Left renal cortex interstitium (tissue), 4 donors: ENCODE results near the gene CD3G. TPM values are rescaled to one million over a fixed set of nuclear protein-coding genes. Genes with fewer than 3 reads are reported as not detected.

ENCODE experiments used
- DNase-seq, 4 donors: peaks; one replicate each; pipeline ENCODE4 v3.0.0-alpha.2; 2013; ENCODE audit warnings: low read depth in 4 of 4, low spot score in 2 of 4, missing footprints in 1 of 4
- polyA plus RNA-seq, 4 donors: library from polyadenylated mRNA; unstranded; fragments of 120-200 nt; gene quantifications; one replicate each; pipeline ENCODE4 v1.2.1, GENCODE V29; 2013; ENCODE audit not compliant: insufficient read length in 4 of 4

The CD3G gene
- polyA plus RNA-seq, 4 donors, result 0.18 to 0.24 (median 0.21) TPM

GRCh38 chr11:118321386-118322082, 22.6 kb upstream of the CD3G start:
- DNase-seq, result no peak

DNA sequence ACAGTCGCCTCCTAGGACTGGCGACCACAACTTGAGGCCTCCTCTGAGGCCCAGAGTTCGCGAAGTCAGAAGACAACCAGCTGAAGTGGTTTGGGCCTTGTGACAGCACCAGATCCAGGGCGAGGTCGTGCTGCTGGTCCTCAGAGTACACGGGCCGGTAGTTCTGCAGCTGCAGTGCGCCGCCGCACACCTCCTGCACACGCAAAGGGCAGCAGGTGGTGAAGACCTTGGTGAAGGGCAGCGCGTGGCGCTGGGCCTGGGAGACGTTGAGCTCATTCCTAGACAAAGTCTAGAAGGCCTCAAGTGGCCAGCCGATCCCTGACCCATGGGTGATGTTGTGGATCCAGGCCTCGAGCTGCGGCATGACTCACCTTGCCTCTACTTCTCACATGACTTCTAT, 21.4 kb upstream of the CD3G start:
- DNase-seq, result no peak

DNA sequence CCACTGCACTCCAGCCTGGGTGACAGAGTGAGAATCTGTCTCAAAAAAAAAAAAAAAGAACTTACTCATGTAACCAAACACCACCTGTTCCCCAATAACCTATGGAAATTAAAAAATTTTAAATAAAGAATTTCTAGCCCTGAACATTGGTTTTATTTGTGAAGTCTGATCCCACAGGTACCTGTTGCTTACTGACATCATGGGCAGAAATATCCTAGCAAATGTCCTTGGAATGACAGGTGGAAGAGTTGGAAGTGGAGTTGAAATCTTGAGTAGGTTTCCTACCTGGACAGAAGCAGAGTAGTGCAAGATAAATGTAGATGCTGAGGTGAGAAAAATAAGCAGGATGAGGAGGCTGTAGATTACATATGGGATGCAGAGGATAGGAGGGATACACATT, 18.9 kb upstream of the CD3G start:
- no peak for DNase-seq

GRCh38 chr11:118328745-118329144, 15.4 kb upstream of the CD3G start:
- DNase-seq, result no peak

- no peak for DNase-seq
Observed at GRCh38 chr11:118334745-118335144, 9.4 kb upstream of the CD3G start.

DNA sequence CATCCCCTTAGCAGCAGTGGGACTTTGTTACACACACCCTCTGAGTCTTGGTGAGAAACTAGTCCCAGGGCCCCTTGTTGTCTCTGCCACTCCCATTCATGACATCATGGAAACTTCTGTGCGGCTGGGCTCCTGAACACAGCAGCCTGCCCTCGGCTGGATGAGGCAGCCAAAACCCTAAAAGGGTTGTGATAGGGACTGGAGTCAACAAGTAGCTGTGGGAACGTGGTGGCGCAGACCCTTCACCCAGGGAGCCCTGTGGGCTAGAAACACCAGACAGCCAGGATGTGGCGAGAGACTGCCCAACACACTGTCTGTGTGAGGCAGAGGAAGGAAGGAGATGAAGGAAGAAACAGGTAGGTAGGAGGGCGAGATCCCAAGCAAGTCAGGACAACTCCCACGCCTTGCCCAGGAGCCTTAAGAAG, 5.5 kb upstream of the CD3G start:
- DNase-seq, result no peak

- DNase-seq, result no peak
Observed at GRCh38 chr11:118339281-118339961, 4.7 kb upstream of the CD3G start.

- DNase-seq, result no peak
Observed at GRCh38 chr11:118340449-118340848, 3.7 kb upstream of the CD3G start.

- DNase-seq, result no peak
Observed at GRCh38 chr11:118341261-118341660, 2.9 kb upstream of the CD3G start.

- no peak for DNase-seq
Observed at GRCh38 chr11:118341815-118342489, 2.2 kb upstream of the CD3G start.

- no peak for DNase-seq
Observed at GRCh38 chr11:118342503-118343161, 1.5 kb upstream of the CD3G start, which contains the start of gene CD3D. CD3D (minus strand) TSS chr11:118342705; CDS start chr11:118342607, 98 bp downstream.

GRCh38 chr11:118343248-118343647, 896 bp upstream of the CD3G start:
- DNase-seq, result no peak

DNA sequence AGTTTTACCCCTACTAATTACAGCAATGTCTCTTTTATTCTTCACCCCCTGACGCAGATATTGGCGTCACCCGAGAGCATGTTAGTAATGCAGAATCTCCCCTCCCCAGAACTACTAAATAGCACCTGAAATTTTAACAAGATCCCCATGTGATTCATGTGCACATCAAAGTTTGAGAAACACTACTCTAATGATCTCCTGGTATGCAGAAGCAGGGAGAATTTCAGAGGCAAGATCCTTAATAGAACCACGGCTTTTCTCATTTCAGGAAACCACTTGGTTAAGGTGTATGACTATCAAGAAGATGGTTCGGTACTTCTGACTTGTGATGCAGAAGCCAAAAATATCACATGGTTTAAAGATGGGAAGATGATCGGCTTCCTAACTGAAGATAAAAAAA, 5.3 kb downstream of the CD3G start:
- no peak for DNase-seq

DNA sequence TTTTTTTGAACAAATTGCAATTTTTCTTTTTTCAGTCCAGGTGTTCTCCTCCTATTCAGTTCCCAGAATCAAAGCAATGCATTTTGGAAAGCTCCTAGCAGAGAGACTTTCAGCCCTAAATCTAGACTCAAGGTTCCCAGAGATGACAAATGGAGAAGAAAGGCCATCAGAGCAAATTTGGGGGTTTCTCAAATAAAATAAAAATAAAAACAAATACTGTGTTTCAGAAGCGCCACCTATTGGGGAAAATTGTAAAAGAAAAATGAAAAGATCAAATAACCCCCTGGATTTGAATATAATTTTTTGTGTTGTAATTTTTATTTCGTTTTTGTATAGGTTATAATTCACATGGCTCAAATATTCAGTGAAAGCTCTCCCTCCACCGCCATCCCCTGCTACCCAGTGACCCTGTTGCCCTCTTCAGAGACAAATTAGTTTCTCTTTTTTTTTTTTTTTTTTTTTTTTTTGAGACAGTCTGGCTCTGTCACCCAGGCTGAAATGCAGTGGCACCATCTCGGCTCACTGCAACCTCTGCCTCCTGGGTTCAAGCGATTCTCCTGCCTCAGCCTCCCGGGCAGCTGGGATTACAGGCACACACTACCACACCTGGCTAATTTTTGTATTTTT, 9.1 kb downstream of the CD3G start:
- peak in 1 of 4 donors; percentile 7 for DNase-seq

DNA sequence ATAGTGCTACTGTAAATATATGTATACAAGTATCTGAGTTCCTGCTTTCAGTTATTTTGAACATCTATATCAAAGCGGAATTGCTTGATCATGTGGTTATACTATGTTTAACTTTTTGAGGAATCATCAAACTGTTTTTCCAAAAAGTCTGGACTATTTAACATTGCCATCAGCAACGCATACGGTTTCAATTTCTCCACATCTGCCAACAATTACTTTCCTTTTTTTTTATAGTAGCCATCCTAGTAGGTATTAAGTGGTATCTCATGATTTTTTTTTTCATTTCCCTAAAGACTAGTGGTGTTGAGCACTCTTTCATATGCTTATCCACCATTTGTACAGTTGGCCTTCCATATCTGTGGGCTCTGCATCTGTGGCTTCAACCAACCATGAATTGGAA, 13.9 kb downstream of the CD3G start:
- no peak for DNase-seq

- DNase-seq, result peak; percentile 75 to 88 (median 81)
Observed at GRCh38 chr11:118359295-118359958, 15.3 kb downstream of the CD3G start, which contains the start of gene UBE4A. UBE4A (plus strand) TSS chr11:118359600; CDS start chr11:118365081, 5,481 bp downstream.

- DNase-seq, result no peak
Observed at GRCh38 chr11:118364956-118365615, 20.9 kb downstream of the CD3G start.

GRCh38 chr11:118366287-118366686, 22.1 kb downstream of the CD3G start:
- no peak for DNase-seq

DNA sequence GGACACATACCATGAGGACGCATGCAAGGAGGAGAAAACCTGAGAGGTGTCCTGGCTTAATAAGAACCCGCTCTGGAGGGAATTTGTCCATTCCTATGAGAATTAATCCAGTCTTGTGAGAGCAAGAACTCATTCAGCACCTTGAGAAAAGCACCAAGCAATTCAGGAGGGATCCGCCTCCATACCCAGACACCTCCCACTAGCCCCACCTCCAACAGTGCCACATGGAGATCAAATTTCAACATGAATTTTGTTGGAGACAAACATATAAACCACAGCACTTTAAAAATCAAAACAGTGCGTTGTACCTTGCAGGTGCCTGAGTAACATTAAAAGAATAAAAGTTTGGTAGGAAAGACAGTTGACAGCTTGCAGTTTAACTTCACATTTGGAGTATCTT, 26.6 kb downstream of the CD3G start:
- no peak for DNase-seq
